GM19467 (cell line): ENCODE data around the gene ACD.
A peak's percentile ranks its signal among the peaks of the same experiment; 100 is the strongest.

Experiments used
- ATAC-seq: cut with Tn5 transposase; IDR thresholded peaks from one replicate; pipeline ENCODE4 v1.9.1; 2021; ENCODE audit warnings: mild to moderate bottlenecking, moderate library complexity; ENCODE audit not compliant: unreplicated experiment

The ACD gene

GRCh38 chr16:67662653-67663010 lies 2.6 kb upstream of the ACD start:
- no peak for ATAC-seq

GRCh38 chr16:67661886-67662652 lies 2.0 kb upstream of the ACD start:
- ATAC-seq = no peak

- ATAC-seq = no peak
Observed at GRCh38 chr16:67661101-67661761, 1.2 kb upstream of the ACD start.

GRCh38 chr16:67660564-67661028 lies 536 bp upstream of the ACD start, which contains the start of gene PARD6A:
TSS of gene PARD6A (plus strand) at chr16:67660960. CDS start at chr16:67661039, 79 bp downstream.
- ATAC-seq = peak; percentile 68

GRCh38 chr16:67658849-67659674 lies 998 bp downstream of the ACD start:
- no peak for ATAC-seq

GRCh38 chr16:67657751-67658518 lies 2.1 kb downstream of the ACD start:
- no peak for ATAC-seq

GRCh38 chr16:67657017-67657608 lies 2.9 kb downstream of the ACD start:
- ATAC-seq = no peak

GRCh38 chr16:67656344-67657016 lies 3.6 kb downstream of the ACD start:
- ATAC-seq = no peak

GRCh38 chr16:67655363-67655762 lies 4.7 kb downstream of the ACD start:
- ATAC-seq = no peak

- ATAC-seq = no peak
Observed at GRCh38 chr16:67654403-67654911, 5.6 kb downstream of the ACD start.

- ATAC-seq = no peak
Observed at GRCh38 chr16:67653789-67654402, 6.2 kb downstream of the ACD start.

GRCh38 chr16:67653128-67653788 lies 6.8 kb downstream of the ACD start:
- ATAC-seq = no peak

GRCh38 chr16:67652578-67653127 lies 7.4 kb downstream of the ACD start:
- no peak for ATAC-seq

GRCh38 chr16:67651847-67652246 lies 8.2 kb downstream of the ACD start:
- no peak for ATAC-seq

GRCh38 chr16:67651039-67651438 lies 9.0 kb downstream of the ACD start:
- ATAC-seq = no peak

GRCh38 chr16:67650023-67650422 lies 10.0 kb downstream of the ACD start:
- ATAC-seq = no peak

GRCh38 chr16:67649494-67649931 lies 10.5 kb downstream of the ACD start:
- ATAC-seq = no peak

- no peak for ATAC-seq
Observed at GRCh38 chr16:67648764-67649407, 11.2 kb downstream of the ACD start.
